Coronary artery (tissue), 2 donors: ENCODE data around the gene ZNF385B.

Experiments
- DNase-seq: peaks from one replicate; pipeline ENCODE4 v3.0.0-alpha.2; 2017; ENCODE audit warnings: low spot score
- H3K27ac ChIP-seq, 2 donors: fragments of 200-600 bp; sonication (generic); one replicate each; pipeline ENCODE4 v1.5.1; 2016 to 2019
- H3K4me3 ChIP-seq: fragments of 200-600 bp; sonication (generic); 2 replicates; pipeline ENCODE4 v1.5.1; 2016; ENCODE audit warnings: mild to moderate bottlenecking, moderate library complexity
- TF ChIP-seq, protein P1 (sequence below): fragments of 200-600 bp; sonication (generic); IDR thresholded peaks from one replicate; pipeline ENCODE4 v1.5.1; 2019; ENCODE audit warnings: antibody characterized with exemption

ZNF385B gene

GRCh38 chr2:179861416-179862067 is at the start of gene ZNF385B:
Gene ZNF385B (minus strand): TSS chr2:179861612.
- H3K27ac ChIP-seq: peak within 1 kb of the TSS in 1 of 2 donors; percentile 32
- no peak for DNase-seq

GRCh38 chr2:179910735-179911113 is 49.3 kb upstream of the ZNF385B start:
- Histone ChIP-seq H3K27ac (no peak overlapping the region), H3K4me3 (no peak overlapping the region)
- no peak for DNase-seq
- TF ChIP-seq, protein P1, sequence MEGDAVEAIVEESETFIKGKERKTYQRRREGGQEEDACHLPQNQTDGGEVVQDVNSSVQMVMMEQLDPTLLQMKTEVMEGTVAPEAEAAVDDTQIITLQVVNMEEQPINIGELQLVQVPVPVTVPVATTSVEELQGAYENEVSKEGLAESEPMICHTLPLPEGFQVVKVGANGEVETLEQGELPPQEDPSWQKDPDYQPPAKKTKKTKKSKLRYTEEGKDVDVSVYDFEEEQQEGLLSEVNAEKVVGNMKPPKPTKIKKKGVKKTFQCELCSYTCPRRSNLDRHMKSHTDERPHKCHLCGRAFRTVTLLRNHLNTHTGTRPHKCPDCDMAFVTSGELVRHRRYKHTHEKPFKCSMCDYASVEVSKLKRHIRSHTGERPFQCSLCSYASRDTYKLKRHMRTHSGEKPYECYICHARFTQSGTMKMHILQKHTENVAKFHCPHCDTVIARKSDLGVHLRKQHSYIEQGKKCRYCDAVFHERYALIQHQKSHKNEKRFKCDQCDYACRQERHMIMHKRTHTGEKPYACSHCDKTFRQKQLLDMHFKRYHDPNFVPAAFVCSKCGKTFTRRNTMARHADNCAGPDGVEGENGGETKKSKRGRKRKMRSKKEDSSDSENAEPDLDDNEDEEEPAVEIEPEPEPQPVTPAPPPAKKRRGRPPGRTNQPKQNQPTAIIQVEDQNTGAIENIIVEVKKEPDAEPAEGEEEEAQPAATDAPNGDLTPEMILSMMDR: no peak

More at GRCh38 chr2:179861416-179862067, at the start of gene ZNF385B:
- TF ChIP-seq, protein P1: no peak
- H3K4me3 ChIP-seq: peak within 1 kb of the TSS; percentile 74

- TF ChIP-seq, protein P1: no peak
- Histone ChIP-seq H3K27ac (no peak overlapping the region), H3K4me3 (no peak overlapping the region)
- no peak for DNase-seq
These were observed 48.7 kb upstream of the ZNF385B start for GRCh38 chr2:179909845-179910734.

GRCh38 chr2:179900655-179901054 is 39.2 kb upstream of the ZNF385B start:
- no peak for DNase-seq
- TF ChIP-seq, protein P1: no peak
- Histone ChIP-seq H3K4me3 (no peak overlapping the region), H3K27ac (no peak overlapping the region)

- Histone ChIP-seq H3K4me3 (no peak overlapping the region), H3K27ac (no peak overlapping the region)
- no peak for DNase-seq
- TF ChIP-seq, protein P1: no peak
These were observed 38.3 kb upstream of the ZNF385B start for GRCh38 chr2:179899666-179900065.

DNA sequence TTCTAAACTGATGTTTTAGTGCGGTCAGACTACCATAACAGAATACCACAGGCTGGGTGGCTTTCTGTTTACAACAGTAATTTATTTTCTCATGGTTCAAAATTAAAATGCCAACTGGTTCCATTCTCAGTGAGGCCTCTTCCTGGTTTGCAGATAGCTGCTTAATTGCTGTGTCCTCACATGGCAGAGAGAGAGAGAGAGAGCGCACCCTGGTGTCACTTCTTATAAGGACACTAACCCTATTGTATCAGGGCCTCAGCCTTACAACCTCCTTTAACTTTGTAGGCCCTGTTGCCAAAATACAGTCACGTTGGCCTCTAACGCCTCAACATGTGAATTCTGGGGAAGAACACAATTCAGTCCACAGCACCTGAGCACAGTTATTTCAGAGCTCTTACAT is 37.5 kb upstream of the ZNF385B start:
- Histone ChIP-seq H3K4me3 (no peak overlapping the region), H3K27ac (no peak overlapping the region)
- TF ChIP-seq, protein P1: no peak
- no peak for DNase-seq
